ENCODE measurements around the gene KRT3. TPM values are rescaled to one million over a fixed set of nuclear protein-coding genes. Genes with fewer than 3 reads are reported as not detected.
A peak's percentile ranks its signal among the peaks of the same experiment; 100 is the strongest.

KRT3 gene
- total RNA-seq, 1 experiment from 2014 or later, result not detected

GRCh38 chr12:52821826-52822660, 26.1 kb upstream of the KRT3 start:
- H2AFZ ChIP-seq (ENCODE audit: low read depth, low read length, poor library complexity, severe bottlenecking), result no peak overlapping the region
- ATAC-seq (0 out of 2 replicates have a peak, but pooled peaks have one; percentile 41), DNase-seq (ENCODE audit: low read depth, low spot score) (no peak)
- intact Hi-C loops (cut with micrococcal nuclease), result no loop called here
- no peaks in the 10 kb centered on the region for H3K9me3 ChIP-seq (ENCODE audit: control insufficient read depth in 1 of 2, insufficient read depth in 1 of 2, low read depth in 1 of 2, low read length in 2 of 2)
- no peak for TF ChIP-seq RAD21 (IDR thresholded peaks at IDR 0.05; ENCODE audit: low read depth)
- no peak for TF ChIP-seq CBX3 (IDR thresholded peaks at IDR 0.05; ENCODE audit: low read depth)
- TF ChIP-seq MAX (IDR thresholded peaks at IDR 0.05), result no peak
- TF ChIP-seq TCF7L2 (IDR thresholded peaks at IDR 0.05; ENCODE audit: borderline replicate concordance, extremely low read depth, insufficient read depth, insufficient read length), result no peak
- no peak for TF ChIP-seq FOSL1 (IDR thresholded peaks at IDR 0.05; ENCODE audit: low read depth)
- TF ChIP-seq ZNF274 (IDR thresholded peaks at IDR 0.05; ENCODE audit: low read depth, low read length), result no peak
- TF ChIP-seq CEBPB (IDR thresholded peaks at IDR 0.05; ENCODE audit: low read depth), result no peak
- no peak for TF ChIP-seq EZH2 (IDR thresholded peaks at IDR 0.05)
- no peak for TF ChIP-seq SP1 (IDR thresholded peaks at IDR 0.05; ENCODE audit: low read depth)
- no peak for TF ChIP-seq YY1 (IDR thresholded peaks at IDR 0.05; ENCODE audit: extremely low read depth, insufficient replicate concordance, low read depth, low read length)
- TF ChIP-seq REST (IDR thresholded peaks at IDR 0.05; ENCODE audit: low read depth), result no peak
- no peak for TF ChIP-seq ELF1 (IDR thresholded peaks at IDR 0.05; ENCODE audit: borderline replicate concordance, low read depth)
- H3K27me3 ChIP-seq (ENCODE audit: insufficient read depth, low read length), result 0 out of 2 replicates have a peak, but pooled peaks cover 2% of the 10 kb centered on the region
- no peaks in the 10 kb centered on the region for H3K9me2 ChIP-seq (ENCODE audit: insufficient read depth)
- no peaks in the 10 kb centered on the region for H3K36me3 ChIP-seq (ENCODE audit: control insufficient read depth in 1 of 2, insufficient read depth in 2 of 2, low read length in 2 of 2)
- RAD21 ChIA-PET (ENCODE audit: low non-redundant PET in 1 of 2, low total read pairs in 2 of 2, uncharacterized antibody in 2 of 2, unreplicated experiment in 2 of 2), result no interaction called here
- H3K4me1 ChIP-seq (ENCODE audit: control insufficient read depth in 1 of 2, insufficient read depth in 2 of 2, low read length in 2 of 2), result peaks cover 0 to 9% of the 10 kb centered on the region in 2 experiments; a peak in 2 of 4 replicates
- POLR2A ChIA-PET, result no interaction called here
- CTCF ChIA-PET, result no interaction called here
- BruUV-seq (replicated peaks), result no TSS peak
- H3K27ac ChIP-seq (ENCODE audit: low read depth, low read length), result no peak overlapping the region
- no peak overlapping the region for H3K9ac ChIP-seq (ENCODE audit: low read length)
- H4K20me1 ChIP-seq (ENCODE audit: insufficient read depth), result no peaks in the 10 kb centered on the region
- no peak overlapping the region for H3K4me3 ChIP-seq (replicated peaks in 1 of 2; ENCODE audit: low read depth in 1 of 2, low read length in 2 of 2)
- H3K4me2 ChIP-seq (ENCODE audit: low read length), result no peak overlapping the region
- H3K79me2 ChIP-seq (ENCODE audit: insufficient read depth, low read length), result no peaks in the 10 kb centered on the region

Data from HCT116 (cell line).